NCI-H526 (cell line): ENCODE results near the gene GJA3.

Source experiments
- DNase-seq, 2 experiments: peaks; one replicate each; lab custom pipeline; 2025; lab: John Stamatoyannopoulos, UW

GJA3 gene

GRCh38 chr13:20151016-20151415 is 9.8 kb downstream of the GJA3 start:
- DNase-seq = no peak

- DNase-seq = no peak
Measured at GRCh38 chr13:20150561-20150960, 10.3 kb downstream of the GJA3 start.

DNA sequence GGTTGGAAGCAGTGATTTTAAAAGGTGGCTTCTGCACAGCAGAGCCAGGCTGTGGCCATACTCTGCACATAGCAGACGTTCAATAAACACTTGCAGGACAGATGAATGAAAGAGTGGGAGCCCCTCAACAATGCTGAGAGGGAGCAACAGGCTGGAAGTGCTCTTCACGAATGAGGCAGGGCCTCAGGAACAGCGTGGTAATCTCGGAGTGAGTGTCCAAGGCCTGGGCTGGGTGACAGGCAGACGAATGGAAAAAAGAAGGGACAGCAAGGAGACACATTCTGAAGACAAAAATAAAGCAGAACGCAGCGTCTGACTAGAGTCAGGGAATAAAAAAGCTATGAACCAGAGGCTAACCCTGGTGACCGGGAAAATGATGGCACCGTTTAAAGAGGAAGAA is 11.1 kb downstream of the GJA3 start:
- DNase-seq = no peak

DNA sequence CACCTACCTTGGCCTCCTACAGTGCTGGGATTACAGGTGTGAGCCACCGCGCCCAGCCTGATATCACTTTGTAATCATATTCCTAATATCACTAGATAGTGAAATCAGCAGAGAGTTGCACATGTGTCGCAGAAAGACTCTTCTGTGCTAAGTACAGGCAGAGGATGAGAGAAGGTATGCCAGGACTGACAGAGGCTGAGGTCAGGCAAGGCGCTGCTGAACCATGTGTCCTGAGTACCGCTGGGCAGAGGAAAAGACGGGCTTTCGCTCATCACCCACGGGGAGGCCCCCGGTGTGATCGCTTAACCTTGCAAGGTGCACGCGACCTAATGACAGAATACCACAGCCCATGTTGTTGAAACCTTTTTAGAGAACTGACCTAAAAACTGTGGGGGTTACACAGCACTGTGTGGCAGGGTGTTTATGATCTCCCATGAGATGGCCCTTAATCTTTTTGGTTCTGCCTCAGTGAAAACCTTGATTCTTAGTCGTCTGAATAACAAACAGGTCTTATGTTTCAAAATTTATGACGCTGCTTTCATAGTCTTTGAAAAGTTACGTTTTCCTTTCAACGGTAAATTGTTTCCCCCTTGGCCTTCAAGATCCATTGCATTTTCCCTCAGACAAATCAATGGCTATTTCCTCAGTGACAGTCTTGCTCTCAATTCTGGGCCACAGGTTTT is 12.2 kb downstream of the GJA3 start:
- no peak for DNase-seq

DNA sequence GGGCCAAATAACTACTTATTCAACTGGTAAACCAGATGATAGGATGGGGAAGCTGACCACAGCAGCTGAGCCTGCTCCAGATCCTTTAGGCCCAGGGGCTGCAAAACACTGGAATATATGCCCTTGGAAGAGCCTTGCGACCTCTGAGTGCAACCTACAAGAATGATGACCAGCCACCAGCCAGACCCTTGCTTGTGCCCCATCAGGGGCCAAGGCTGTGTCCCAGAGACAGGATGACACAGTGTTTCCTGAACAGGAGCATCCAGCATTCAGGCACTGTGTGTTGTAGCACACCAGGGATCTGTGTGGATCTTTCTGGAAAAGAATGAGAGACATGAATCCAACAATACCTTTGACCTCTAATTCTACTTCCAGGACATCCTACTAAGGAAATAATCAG is 14.5 kb downstream of the GJA3 start:
- DNase-seq = no peak

DNA sequence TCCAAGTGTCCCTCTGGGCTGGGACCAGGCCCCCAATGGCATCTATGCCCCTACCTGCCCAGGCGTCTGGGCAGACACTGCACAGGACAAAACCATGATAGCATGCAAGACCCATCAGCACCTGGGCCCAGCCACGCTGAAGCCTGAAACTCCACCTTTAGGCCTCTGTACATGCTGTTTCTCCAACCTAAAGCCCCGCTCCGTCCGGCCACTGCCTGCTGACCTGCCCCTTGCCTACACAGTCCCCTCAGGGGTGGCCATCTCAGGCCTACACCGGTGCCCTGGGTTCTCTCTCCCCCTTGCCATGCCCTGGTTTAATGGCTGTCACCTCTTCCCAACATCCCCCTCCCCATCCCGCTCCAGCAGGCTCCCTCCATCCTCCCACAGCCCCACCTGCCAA is 15.3 kb downstream of the GJA3 start:
- no peak for DNase-seq

DNA sequence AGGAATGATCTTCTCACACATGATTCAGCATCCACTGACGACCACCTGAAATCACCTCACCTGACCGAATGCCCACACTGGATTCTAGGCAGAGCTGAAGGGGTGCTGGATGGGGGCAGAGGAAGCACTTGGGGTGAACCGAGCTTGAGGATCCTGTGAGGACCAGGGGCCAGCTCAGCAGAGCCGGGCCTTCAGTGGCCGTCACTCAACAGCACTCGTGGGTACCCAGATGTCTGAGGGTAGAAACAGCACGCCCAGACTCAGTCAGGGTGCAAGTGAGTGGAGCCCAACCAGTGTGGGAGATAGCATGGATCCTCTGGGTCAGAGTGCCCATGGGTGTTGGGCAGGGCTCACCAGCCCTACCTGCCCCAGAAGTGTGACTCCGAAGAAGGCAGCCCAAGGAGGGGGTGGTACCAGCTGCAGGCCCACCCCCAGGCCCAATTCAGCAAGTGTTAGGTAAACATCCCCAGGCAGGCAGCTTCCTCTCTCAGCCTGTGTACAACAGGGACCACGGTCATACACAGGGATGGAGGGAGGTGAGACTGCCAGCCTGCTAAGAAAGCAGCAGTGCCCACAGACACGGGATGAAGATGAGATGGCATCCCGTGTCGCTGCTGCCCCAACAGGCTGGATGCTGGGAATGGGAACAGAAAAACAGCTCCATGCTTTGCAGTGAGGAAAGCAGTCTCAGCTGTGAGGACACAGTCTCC is 16.6 kb downstream of the GJA3 start:
- DNase-seq = no peak

DNA sequence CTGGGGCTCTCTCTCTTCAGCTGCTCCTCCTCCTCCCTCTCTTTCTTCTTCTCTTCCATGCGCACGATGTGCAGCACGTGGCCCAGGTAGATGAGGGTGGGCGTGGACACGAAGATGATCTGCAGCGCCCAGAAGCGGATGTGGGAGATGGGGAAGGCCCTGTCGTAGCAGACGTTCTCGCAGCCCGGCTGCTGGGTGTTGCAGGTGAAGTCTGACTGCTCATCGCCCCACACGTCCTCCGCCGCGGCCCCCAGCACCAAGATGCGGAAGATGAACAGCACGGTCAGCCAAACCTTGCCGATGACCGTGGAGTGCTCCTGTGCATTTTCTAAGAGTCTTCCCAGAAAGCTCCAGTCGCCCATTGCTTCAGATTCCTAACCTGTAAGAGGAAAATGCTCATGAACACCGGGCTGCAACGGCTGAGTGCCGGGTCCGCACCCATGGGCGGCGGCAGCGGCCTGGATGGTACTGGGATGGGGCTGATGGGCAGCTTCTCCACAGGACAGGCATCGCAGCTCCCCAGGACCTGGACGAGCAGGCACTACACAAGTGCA is 17.8 kb downstream of the GJA3 start:
- no peak for DNase-seq

DNA sequence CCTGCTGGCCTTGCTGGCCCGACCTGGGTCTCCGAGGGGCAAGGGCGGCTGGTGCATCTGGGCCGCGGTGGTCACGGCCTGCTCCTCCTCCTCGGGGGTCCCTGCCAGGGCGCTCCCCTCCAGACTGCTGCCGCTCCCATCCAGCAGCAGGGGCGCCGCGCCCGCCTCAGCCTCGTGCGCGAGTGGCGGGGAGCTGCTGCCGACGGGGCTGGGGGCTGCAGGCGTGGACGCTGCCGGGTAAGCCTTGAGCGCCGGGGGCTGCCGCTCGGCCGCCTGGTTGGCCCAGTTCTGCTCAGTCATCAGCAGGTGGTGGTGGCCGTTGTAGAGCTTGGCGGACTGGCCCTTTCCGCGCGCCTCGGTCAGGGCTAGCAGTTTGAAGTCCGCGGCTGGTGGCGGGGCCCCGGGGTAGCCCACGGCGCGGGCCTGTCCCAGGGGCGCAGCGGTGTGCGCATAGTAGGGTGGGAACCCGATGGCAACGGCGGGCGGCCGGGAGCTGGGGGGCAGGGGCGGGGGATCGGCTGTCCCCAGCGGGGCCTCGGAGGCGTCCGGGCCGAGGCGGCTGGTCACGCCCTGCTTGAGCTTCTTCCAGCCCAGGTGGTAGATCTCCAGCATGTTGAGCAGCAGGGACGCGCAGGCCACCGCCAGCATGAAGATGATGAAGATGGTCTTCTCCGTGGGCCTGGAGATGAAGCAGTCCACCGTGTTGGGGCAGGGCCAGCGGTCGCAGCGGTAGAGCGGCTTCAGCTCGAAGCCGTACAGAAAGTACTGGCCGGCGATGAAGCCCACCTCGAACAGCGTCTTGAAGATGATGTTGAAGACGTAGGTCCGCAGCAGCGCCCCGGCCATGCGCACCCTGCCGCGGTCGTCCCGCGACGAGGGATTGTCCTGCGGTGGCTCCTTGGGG is 18.6 kb downstream of the GJA3 start:
- DNase-seq = no peak

DNA sequence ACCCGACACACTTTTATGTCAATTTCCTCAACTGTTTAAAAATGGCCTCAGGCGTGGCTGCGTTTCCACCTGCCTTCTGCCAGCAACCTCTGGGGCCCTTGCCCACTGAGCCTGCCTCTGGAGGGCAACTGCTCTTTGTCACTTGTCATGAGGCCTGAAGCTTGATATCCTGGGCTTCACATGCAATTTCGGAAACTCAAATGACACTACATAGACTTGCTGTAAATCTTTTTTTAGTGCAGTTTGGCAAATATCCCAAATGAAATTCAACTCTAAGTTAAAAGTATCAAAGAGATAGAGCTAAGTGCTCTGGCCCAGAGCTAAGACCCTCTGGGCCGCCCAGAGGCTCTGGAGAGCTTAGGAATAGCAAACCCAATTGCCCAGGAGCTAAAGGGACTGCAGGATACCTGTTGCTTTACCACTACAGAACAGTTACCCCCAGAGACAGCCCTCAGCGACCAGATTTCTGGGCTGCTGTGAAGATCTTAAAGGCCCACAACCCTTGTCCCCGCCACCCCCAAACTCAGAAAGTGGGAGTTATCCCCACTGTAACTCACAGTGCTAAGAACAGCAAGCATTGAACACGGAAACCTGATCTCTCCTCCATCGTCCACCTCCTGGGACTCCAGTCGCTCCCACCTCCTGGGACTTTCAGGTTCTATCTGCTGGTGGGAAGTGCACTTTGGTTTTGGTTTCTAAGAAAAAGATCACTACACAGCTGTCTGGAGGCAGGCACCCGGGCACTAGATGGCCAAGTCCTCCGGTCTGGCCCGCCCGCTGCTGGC is 19.4 kb downstream of the GJA3 start:
- no peak for DNase-seq

DNA sequence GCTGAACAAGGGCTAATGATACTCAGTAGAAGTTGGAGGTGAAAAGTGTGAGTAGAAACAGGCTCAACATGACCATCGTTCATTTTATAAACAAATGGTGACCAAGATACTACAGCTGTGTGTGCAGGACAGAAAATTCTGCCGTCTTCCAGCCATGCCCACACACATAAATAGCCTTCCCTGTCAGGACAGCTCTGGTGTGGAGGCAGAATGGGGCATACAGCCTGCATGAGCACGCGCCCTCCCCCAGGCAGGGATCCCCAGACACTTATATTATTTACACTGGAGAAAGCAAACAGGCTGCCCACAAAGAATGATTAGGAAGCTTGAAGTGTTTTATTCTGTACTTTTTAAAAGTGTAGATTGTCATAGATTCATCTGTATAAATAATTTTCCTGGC is 20.4 kb downstream of the GJA3 start:
- DNase-seq = no peak

DNA sequence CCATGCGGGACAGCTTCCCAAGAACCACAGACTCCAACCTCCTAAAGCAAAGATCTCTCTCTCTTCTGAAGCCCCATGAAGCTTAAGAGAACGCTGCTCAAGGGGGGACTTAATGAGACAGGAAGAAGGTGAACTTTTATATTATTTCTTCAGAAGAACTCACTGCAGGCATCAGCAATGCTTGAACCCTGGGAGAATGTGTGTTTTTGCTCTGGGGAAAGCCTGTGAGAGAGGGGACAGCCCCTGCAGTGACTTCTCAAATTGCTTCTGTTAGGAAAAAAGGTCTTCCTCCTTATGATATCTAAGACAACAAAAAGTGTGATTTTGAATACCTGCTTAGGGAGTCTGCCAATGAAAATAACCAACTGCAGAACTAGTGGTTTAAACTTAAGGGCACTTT is 23.0 kb downstream of the GJA3 start:
- no peak for DNase-seq

DNA sequence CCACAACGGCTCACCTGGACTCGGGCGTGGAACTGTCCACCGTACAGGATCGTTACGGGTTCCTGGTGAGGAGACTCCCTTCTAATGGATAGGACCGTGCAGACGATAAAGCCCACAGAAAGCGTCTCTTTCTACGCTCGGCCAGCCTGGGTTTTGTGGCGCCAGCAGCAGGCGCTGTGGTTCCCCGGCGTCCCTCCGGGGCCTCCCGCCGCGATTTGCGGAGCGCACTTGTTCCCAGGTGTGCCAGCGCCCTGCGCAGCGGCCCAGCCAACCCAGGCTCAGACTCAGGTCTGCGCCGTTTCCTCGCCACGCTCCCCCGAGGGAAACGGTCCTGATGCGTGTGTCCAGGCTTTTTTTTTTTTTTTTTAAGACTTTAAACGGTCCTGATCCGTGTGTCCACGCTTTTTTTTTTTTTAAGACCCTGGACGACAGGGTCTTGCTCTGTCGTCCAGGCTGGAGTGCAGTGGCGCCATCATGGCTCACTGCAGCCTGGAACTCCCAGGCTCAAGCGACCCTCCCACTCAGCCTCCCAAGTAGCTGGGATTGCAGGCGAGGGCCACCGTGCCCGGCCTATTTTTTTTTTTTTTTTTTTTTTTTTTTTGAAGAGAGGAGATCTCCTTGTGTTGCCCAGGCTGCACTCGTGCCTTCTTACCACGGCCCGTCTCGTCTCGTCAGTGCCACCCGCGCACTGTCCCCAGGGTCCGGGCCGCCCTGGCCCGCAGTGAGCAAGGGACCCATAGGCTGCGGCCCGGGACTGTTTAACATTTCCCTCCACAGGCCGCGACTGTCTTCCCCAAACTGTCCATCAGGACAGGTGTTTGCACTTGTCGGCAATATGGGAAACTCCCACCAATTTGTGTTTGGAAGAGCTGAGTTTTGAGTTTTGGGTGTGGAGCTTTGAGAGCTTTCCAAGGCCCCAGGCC is 23.8 kb downstream of the GJA3 start:
- peak; percentile 47 to 96 for DNase-seq

- DNase-seq = no peak
Measured at GRCh38 chr13:20134732-20135131, 26.1 kb downstream of the GJA3 start.

DNA sequence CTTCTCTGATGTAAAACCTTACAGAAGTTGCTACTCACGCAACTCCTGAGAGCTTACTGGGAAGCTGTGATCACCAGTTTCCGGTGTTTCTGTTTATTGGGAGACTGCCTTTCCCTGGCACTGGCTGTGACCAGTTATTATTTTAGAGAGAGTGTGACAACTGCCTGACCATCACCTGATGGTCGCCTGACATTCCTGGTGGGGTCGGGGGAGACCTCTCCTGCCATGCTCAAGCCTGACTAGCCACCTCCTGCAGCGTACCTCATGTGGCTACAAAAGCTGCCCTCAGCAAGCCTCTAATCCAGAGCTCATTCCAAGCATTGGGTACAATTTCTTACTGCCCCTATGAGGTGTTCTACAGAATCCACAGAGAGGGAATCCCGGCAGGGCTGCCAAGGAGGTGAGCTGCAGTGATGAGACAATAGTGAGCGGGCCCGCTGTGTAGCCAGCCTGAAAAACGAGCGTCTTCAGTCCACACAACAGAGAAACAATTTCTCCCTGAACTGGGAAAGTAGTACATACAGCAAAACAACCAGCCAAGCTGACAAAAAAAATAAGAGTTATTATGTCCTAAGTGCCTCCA is 28.7 kb downstream of the GJA3 start:
- DNase-seq = no peak

- DNase-seq = no peak
Measured at GRCh38 chr13:20131057-20131832, 29.6 kb downstream of the GJA3 start.

GRCh38 chr13:20130652-20131051 is 30.2 kb downstream of the GJA3 start:
- DNase-seq = no peak

DNA sequence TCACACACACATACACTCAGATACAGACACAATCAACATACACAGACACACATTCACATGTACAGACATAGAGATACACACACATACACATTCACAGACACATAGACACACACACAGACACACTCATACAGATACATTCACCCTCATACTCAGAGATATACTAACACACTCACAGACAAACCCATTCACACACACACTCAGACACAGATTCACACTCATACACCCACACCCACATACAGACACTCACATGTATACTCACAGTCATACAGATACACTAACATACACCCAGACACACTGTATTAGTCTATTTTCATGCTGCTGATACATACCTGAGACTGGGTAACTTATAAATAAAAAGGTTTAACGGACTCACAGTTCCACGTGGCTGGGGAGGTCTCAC is 30.8 kb downstream of the GJA3 start:
- no peak for DNase-seq

GRCh38 chr13:20129076-20129475 is 31.8 kb downstream of the GJA3 start:
- no peak for DNase-seq
